ENCODE data around the gene TRAPPC14. TPM values are rescaled to one million over a fixed set of nuclear protein-coding genes. Genes with fewer than 3 reads are reported as not detected.

Gene TRAPPC14
- total RNA-seq, 1 experiment from 2014 or later = 19.2 TPM

GRCh38 chr7:100169147-100169850 is 10.8 kb upstream of the TRAPPC14 start:
- no peaks in the 10 kb centered on the region for H4K20me1 ChIP-seq (ENCODE audit: low read length)
- H3K27ac ChIP-seq (ENCODE audit: low read length) = no peak overlapping the region
- ChIA-PET POLR2A (ENCODE audit: unreplicated experiment) (no interaction called here), CTCF (interaction anchor here (0.7 kb wide), 1 partner anchor 9 kb away, joined by 10 read pairs; no protein-coding TSS in a partner anchor)
- TF ChIP-seq EZH2 (IDR thresholded peaks at IDR 0.05; ENCODE audit: low read length, unreplicated experiment) (no peak), EZH2phosphoT487 (IDR thresholded peaks at IDR 0.05; ENCODE audit: borderline replicate concordance, low read length) (no peak)
- TF ChIP-seq, protein P1, sequence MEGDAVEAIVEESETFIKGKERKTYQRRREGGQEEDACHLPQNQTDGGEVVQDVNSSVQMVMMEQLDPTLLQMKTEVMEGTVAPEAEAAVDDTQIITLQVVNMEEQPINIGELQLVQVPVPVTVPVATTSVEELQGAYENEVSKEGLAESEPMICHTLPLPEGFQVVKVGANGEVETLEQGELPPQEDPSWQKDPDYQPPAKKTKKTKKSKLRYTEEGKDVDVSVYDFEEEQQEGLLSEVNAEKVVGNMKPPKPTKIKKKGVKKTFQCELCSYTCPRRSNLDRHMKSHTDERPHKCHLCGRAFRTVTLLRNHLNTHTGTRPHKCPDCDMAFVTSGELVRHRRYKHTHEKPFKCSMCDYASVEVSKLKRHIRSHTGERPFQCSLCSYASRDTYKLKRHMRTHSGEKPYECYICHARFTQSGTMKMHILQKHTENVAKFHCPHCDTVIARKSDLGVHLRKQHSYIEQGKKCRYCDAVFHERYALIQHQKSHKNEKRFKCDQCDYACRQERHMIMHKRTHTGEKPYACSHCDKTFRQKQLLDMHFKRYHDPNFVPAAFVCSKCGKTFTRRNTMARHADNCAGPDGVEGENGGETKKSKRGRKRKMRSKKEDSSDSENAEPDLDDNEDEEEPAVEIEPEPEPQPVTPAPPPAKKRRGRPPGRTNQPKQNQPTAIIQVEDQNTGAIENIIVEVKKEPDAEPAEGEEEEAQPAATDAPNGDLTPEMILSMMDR (conservative IDR thresholded peaks at IDR 0.05; ENCODE audit: low read depth, low read length) = no peak
- no peak overlapping the region for H3K4me3 ChIP-seq (ENCODE audit: low read length)
- BruUV-seq (replicated peaks) = no TSS peak
- H3K9me3 ChIP-seq (ENCODE audit: low read length) = no peaks in the 10 kb centered on the region
- DNase-seq (no peak), ATAC-seq (no peak)
- H3K9ac ChIP-seq (ENCODE audit: low read length) = no peak overlapping the region
- H3K9me2 ChIP-seq (replicated peaks; ENCODE audit: low read length) = no peaks in the 10 kb centered on the region
- intact Hi-C loops (cut with micrococcal nuclease) = no loop called here
- H3F3A ChIP-seq (ENCODE audit: low read length, unreplicated experiment) = no peaks in the 10 kb centered on the region
- no peaks in the 10 kb centered on the region for H3K79me2 ChIP-seq (ENCODE audit: low read length)
- H3K27me3 ChIP-seq (ENCODE audit: low read length) = no peaks in the 10 kb centered on the region
- no peak overlapping the region for H2AFZ ChIP-seq (ENCODE audit: low read length)
- peaks cover 8% of the 10 kb centered on the region; the same call in 1 of the 2 replicates for H3K4me1 ChIP-seq (ENCODE audit: insufficient read depth, low read length)
- H3K4me2 ChIP-seq (ENCODE audit: low read length) = no peak overlapping the region
- H3K36me3 ChIP-seq (ENCODE audit: low read depth, low read length) = no peaks in the 10 kb centered on the region

DNA sequence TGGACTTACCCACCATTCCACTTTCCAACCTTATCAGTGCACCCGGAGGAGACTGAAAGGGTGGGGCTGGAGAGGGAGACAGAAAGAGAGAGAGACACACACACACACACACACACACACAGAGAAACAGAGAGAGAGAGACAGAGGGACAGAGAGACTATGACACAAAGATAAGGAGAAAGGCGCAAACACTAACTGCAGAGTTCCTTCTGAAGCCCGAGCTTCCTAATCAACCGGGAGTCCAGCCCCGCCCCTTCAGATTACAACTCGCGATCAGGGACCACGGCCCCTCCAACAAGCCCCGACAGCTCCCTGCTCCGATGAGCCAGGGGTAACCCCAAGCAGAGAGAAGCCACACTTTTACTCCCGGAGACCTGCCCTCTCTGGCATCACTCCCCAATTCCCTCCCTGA is 9.4 kb upstream of the TRAPPC14 start:
- peak overlapping the region; percentile 93 for H2AFZ ChIP-seq (ENCODE audit: low read length)
- H3K9me3 ChIP-seq (ENCODE audit: low read length) = no peaks in the 10 kb centered on the region
- TF ChIP-seq EZH2 (IDR thresholded peaks at IDR 0.05; ENCODE audit: low read length, unreplicated experiment) (no peak), EZH2phosphoT487 (IDR thresholded peaks at IDR 0.05; ENCODE audit: borderline replicate concordance, low read length) (no peak)
- TF ChIP-seq, protein P1 (conservative IDR thresholded peaks at IDR 0.05; ENCODE audit: low read depth, low read length) = no peak
- H3K4me2 ChIP-seq (ENCODE audit: low read length) = peak overlapping the region; percentile 97
- no peaks in the 10 kb centered on the region for H3K27me3 ChIP-seq (ENCODE audit: low read length)
- H3K9ac ChIP-seq (ENCODE audit: low read length) = no peak overlapping the region
- no peaks in the 10 kb centered on the region for H3F3A ChIP-seq (ENCODE audit: low read length, unreplicated experiment)
- no peak for DNase-seq
- H3K9me2 ChIP-seq (replicated peaks; ENCODE audit: low read length) = no peaks in the 10 kb centered on the region
- no peaks in the 10 kb centered on the region for H3K36me3 ChIP-seq (ENCODE audit: low read depth, low read length)
- POLR2A ChIA-PET (ENCODE audit: unreplicated experiment) = no interaction called here
- peak; percentile 4; the same call in 1 of the 2 replicates for ATAC-seq
- no peak overlapping the region for H3K27ac ChIP-seq (ENCODE audit: low read length)
- intact Hi-C loops (cut with micrococcal nuclease) = no loop called here
- peak overlapping the region; percentile 72 for H3K4me3 ChIP-seq (ENCODE audit: low read length)
- no peaks in the 10 kb centered on the region for H4K20me1 ChIP-seq (ENCODE audit: low read length)
- peaks cover 15% of the 10 kb centered on the region; the same call in 1 of the 2 replicates for H3K4me1 ChIP-seq (ENCODE audit: insufficient read depth, low read length)
- BruUV-seq (replicated peaks) = no TSS peak
- H3K79me2 ChIP-seq (ENCODE audit: low read length) = no peaks in the 10 kb centered on the region
- CTCF ChIA-PET = interaction anchor here (0.6 to 1.0 kb wide), 2 partner anchors 21 to 22 kb away, joined by 3 to 4 read pairs; no protein-coding TSS in a partner anchor
